Testis (tissue), 2 donors: ENCODE results near the gene RAD21L1.

ENCODE experiments used
- CTCF ChIP-seq, 3 experiments: fragments of 450-650 bp in 2 of 3; fragments of 200-600 bp in 1 of 3; sonication (generic) in 1 of 3; IDR thresholded peaks; one replicate each; pipeline ENCODE4 v1.5.1; 2016 to 2019; ENCODE audit warnings: antibody characterized with exemption in 3 of 3, mild to moderate bottlenecking in 2 of 3, moderate library complexity in 1 of 3
- POLR2A ChIP-seq: fragments of 450-650 bp; IDR thresholded peaks from one replicate; pipeline ENCODE4 v1.6.1; 2017; ENCODE audit warnings: antibody characterized with exemption, mild to moderate bottlenecking, moderate library complexity

GRCh38 chr20:1182106-1182505, 43.7 kb upstream of the RAD21L1 start:
- no peak for TF ChIP-seq CTCF (IDR thresholded peaks at IDR 0.05)
- TF ChIP-seq POLR2A: no peak
